DND-41 (cell line): ENCODE results near the gene BRAT1.

Experiments
- ATAC-seq: fragments of 200-7000 bp; cut with Tn5 transposase; 3 replicates; pipeline ENCODE4 v1.9.1; 2021; ENCODE audit warnings: low read depth; ENCODE audit not compliant: insufficient read depth
- DNase-seq: peaks from one replicate; pipeline ENCODE4 v3.0.0-alpha.2; 2020
- H2AFZ ChIP-seq: 2 replicates; pipeline ENCODE4 v1.6.0; 2012; ENCODE audit warnings: low read depth, low read length
- H3K27ac ChIP-seq: 2 replicates; pipeline ENCODE4 v1.5.1; 2012; ENCODE audit warnings: low read length, inconsistent platforms
- H3K27me3 ChIP-seq: fragments of 200-600 bp; sonication (generic); 2 replicates; pipeline ENCODE4 v1.6.0; 2012; ENCODE audit warnings: low read length, mild to moderate bottlenecking, inconsistent platforms; ENCODE audit not compliant: insufficient read depth, poor library complexity
- H3K36me3 ChIP-seq: 2 replicates; pipeline ENCODE4 v1.5.1; 2012; ENCODE audit warnings: low read length, inconsistent platforms; ENCODE audit not compliant: insufficient read depth
- H3K4me1 ChIP-seq: 2 replicates; pipeline ENCODE4 v1.5.1; 2012; ENCODE audit warnings: mild to moderate bottlenecking, low read length; ENCODE audit not compliant: insufficient read depth
- H3K4me2 ChIP-seq: 2 replicates; pipeline ENCODE4 v1.6.0; 2012; ENCODE audit warnings: mild to moderate bottlenecking, moderate library complexity, low read length, inconsistent platforms; ENCODE audit not compliant: insufficient read depth
- H3K4me3 ChIP-seq, 2 experiments: fragments of 200-600 bp in 1 of 2; shearing (Covaris generic) in 1 of 2; 2 replicates each; pipeline ENCODE4 v1.5.1; 2012 to 2016; ENCODE audit warnings: inconsistent platforms in 2 of 2, low read length in 2 of 2, mild to moderate bottlenecking in 2 of 2, low read depth in 1 of 2, moderate library complexity in 1 of 2
- H3K79me2 ChIP-seq: 2 replicates; pipeline ENCODE4 v1.6.0; 2012; ENCODE audit warnings: low read length, inconsistent platforms; ENCODE audit not compliant: insufficient read depth
- H3K9ac ChIP-seq: 2 replicates; pipeline ENCODE4 v1.6.0; 2012; ENCODE audit warnings: low read depth, mild to moderate bottlenecking, inconsistent platforms, low read length, moderate library complexity
- H3K9me3 ChIP-seq: 2 replicates; pipeline ENCODE4 v1.5.1; 2012; ENCODE audit warnings: low read length, moderate library complexity, mild to moderate bottlenecking, inconsistent platforms; ENCODE audit not compliant: insufficient read depth, severe bottlenecking
- H4K20me1 ChIP-seq: 2 replicates; pipeline ENCODE4 v1.6.0; 2012; ENCODE audit warnings: low read length; ENCODE audit not compliant: insufficient read depth
- EZH2 ChIP-seq: IDR thresholded peaks from 3 replicates; pipeline ENCODE4 v1.6.1; 2012; ENCODE audit warnings: borderline replicate concordance, low read depth, mild to moderate bottlenecking, moderate library complexity, low read length, inconsistent platforms; ENCODE audit not compliant: severe bottlenecking
- TF ChIP-seq, protein P1 (sequence below): IDR thresholded peaks from 2 replicates; pipeline ENCODE4 v1.5.1; 2012; ENCODE audit warnings: borderline replicate concordance, low read length, moderate library complexity, mild to moderate bottlenecking; ENCODE audit not compliant: poor library complexity, severe bottlenecking; ENCODE audit errors: extremely low read depth

Gene BRAT1

DNA sequence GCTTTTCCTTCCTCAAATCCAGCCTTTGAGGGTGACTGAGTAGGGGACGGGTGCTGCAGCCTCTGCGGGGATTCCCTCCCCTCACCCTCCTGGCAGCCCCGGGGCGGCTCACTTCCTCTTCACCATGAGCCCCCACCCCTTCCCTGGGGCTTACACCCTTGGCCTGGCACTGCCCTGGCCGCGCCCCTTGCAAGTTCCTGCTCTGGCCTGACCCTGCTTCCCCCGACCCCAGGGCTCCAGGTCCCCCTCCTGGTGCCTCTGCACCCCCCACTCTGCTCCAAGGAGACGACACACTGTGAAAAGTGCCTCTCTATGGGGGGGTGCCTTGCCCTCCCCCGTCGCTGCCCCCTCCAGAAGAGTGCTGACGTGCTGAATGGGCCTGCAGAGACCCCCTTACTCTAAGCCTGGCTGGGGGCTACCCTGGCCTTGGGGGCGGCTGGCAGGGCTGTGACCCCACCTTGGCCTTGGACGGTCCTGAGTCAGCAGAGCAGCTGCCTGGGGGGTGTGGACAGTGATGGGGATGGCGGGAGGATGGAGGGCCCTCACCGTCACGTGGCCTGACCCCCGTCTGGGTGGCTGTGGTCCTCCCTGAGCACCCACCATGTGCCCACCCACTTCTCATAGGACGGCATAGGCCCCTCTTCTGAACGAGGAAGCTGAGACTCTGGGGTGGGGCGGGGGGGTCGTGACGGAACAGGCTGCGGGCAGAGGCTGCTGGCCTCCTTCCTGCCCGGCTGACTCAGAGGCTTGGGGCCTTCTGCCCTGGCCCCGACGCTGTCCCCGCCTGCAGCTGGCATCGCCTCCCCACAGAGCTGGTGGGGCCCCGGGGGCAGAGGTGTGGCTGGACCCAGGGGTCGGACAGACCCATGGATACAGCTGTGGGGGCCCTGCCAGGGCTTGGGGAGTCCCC, 25.9 kb downstream of the BRAT1 start:
- TF ChIP-seq, protein P1, sequence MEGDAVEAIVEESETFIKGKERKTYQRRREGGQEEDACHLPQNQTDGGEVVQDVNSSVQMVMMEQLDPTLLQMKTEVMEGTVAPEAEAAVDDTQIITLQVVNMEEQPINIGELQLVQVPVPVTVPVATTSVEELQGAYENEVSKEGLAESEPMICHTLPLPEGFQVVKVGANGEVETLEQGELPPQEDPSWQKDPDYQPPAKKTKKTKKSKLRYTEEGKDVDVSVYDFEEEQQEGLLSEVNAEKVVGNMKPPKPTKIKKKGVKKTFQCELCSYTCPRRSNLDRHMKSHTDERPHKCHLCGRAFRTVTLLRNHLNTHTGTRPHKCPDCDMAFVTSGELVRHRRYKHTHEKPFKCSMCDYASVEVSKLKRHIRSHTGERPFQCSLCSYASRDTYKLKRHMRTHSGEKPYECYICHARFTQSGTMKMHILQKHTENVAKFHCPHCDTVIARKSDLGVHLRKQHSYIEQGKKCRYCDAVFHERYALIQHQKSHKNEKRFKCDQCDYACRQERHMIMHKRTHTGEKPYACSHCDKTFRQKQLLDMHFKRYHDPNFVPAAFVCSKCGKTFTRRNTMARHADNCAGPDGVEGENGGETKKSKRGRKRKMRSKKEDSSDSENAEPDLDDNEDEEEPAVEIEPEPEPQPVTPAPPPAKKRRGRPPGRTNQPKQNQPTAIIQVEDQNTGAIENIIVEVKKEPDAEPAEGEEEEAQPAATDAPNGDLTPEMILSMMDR: no peak
- no peak for TF ChIP-seq EZH2
- Histone ChIP-seq H3K36me3 (no peaks in the 10 kb centered on the region), H3K27ac (no peak overlapping the region), H3K79me2 (no peaks in the 10 kb centered on the region), H3K27me3 (no peaks in the 10 kb centered on the region), H3K4me1 (peaks cover 12% of the 10 kb centered on the region), H3K9ac (no peak overlapping the region), H2AFZ (no peak overlapping the region), H3K4me3 (no peak overlapping the region), H3K4me2 (no peak overlapping the region), H4K20me1 (no peaks in the 10 kb centered on the region; the same call in 1 of the 2 replicates), H3K9me3 (no peaks in the 10 kb centered on the region)
- no peak for DNase-seq
- no peak for ATAC-seq

DNA sequence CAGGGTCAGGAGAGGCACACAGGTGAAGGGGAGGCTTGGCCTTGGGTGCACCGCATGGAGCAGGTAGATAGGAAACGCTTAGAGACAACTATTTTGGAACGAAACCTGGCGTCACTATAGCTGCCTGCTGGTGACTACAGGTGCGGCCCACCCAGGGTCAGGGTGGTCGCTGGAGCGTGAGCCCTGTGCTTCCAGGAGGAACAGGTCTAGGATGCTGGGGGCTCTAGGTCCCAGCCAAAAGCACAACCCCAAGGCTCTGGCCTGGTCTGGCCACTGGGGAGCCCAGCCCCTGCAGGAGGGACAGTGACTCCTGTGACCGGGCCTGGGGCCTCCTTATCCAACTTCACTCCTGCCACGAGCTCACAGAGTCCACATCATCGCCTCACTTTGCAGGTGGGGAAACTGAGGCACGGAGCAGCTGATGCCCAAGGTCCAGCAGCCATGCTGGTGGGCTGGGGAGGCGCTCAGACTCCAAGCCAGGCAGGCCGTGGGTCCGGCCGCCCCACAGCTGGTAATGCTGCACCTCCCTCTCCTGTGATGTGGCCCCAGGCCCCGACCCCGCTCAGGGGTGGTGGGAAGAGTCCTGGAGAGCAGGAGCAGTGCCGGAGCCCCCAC, 26.7 kb downstream of the BRAT1 start:
- TF ChIP-seq EZH2: no peak
- TF ChIP-seq, protein P1: no peak
- no peak overlapping the region for H3K4me3 ChIP-seq
- no peak overlapping the region for H3K9ac ChIP-seq
- no peaks in the 10 kb centered on the region for H3K9me3 ChIP-seq
- H3K27ac ChIP-seq: no peak overlapping the region
- H3K4me2 ChIP-seq: no peak overlapping the region
- no peaks in the 10 kb centered on the region; the same call in 1 of the 2 replicates for H4K20me1 ChIP-seq
- DNase-seq (no peak), ATAC-seq (no peak)
- H2AFZ ChIP-seq: no peak overlapping the region
- H3K27me3 ChIP-seq: no peaks in the 10 kb centered on the region
- no peaks in the 10 kb centered on the region for H3K79me2 ChIP-seq
- peaks cover 12% of the 10 kb centered on the region for H3K4me1 ChIP-seq
- H3K36me3 ChIP-seq: no peaks in the 10 kb centered on the region

DNA sequence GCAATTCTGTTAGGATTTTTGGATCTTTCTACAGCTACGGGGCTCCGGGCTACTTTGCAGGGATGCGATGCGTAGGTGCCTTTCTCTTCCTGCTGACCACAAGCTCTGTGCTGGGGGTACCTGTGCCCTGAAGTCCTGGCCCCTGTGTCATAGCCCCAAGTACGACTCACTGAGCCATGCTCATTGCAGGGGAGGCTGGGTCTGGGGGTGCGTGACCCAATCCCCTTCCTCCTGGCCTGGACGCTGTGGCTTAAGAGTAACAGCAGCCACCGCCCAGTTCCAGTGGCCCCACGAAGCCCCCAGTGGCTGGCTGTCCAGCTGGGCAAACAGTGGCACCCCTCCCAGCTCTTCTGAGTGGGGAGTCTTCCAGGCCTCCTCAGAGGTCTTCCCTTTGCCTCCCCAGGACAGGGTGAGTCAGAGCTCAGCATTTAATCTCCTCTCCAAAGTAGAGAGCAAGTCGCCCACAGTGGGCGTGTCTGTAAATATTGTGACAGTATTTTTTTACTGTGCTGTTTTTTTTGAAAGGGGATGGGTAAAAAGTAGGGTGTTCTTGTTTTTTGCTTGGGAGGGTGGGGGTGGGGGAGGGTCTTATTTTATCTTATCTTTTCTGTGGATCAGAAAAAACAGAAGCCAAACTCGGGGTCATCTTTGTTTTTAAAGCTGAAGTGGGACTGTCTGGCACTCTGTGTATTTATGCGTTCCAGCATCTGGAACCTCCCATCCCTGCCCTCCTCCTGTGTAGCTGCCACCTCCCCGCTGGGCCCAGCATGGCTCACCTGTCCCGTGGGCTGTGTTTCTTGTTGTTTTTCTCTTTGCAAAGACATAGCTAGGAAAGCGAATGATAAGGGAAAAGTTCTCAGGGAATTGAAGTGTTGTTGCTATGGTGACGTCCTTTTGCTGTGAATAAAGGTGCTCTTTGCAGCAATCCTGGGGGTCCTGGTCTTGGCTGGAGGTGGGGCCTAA, 27.5 kb downstream of the BRAT1 start:
- Histone ChIP-seq H3K9ac (no peak overlapping the region), H3K79me2 (no peaks in the 10 kb centered on the region), H2AFZ (no peak overlapping the region), H3K4me3 (no peak overlapping the region), H3K27me3 (no peaks in the 10 kb centered on the region), H4K20me1 (peaks cover 6% of the 10 kb centered on the region; the same call in 1 of the 2 replicates), H3K9me3 (no peaks in the 10 kb centered on the region), H3K36me3 (no peaks in the 10 kb centered on the region), H3K27ac (no peak overlapping the region), H3K4me1 (peaks cover 17% of the 10 kb centered on the region), H3K4me2 (no peak overlapping the region)
- ATAC-seq: no peak
- TF ChIP-seq EZH2: no peak
- TF ChIP-seq, protein P1: no peak
- DNase-seq: no peak
